PFSK-1 (cell line): ENCODE results near the gene GMPPA.

ENCODE experiments used
- FOXP2 ChIP-seq: optimal IDR thresholded peaks from 2 replicates; pipeline ENCODE3; 2011; ENCODE audit warnings: borderline replicate concordance, control low read depth, inconsistent platforms; ENCODE audit not compliant: insufficient read depth; ENCODE audit errors: extremely low read length, extremely low read depth
- POLR2AphosphoS5 ChIP-seq: IDR thresholded peaks from 2 replicates; pipeline ENCODE4 v1.6.1; 2012; ENCODE audit warnings: low read depth, mild to moderate bottlenecking, control low read depth, low read length, moderate library complexity
- REST ChIP-seq, 2 experiments: IDR thresholded peaks; 2 replicates each; pipeline versions ENCODE4 v1.6.1 to v1.8.0; 2011 to 2012; ENCODE audit warnings: low read depth in 2 of 2, low read length in 2 of 2, control low read depth in 1 of 2, inconsistent platforms in 1 of 2, mild to moderate bottlenecking in 1 of 2, moderate library complexity in 1 of 2; ENCODE audit not compliant: insufficient read depth in 1 of 2
- SIN3A ChIP-seq: IDR thresholded peaks from 2 replicates; pipeline ENCODE4 v1.6.1; 2012; ENCODE audit warnings: mild to moderate bottlenecking, low read length, moderate library complexity, borderline replicate concordance; ENCODE audit not compliant: insufficient read depth
- TAF1 ChIP-seq: IDR thresholded peaks from 2 replicates; pipeline ENCODE4 v1.6.1; 2012; ENCODE audit warnings: low read length, control low read depth, borderline replicate concordance; ENCODE audit not compliant: insufficient read depth

Gene GMPPA

GRCh38 chr2:219525533-219526232, 27.0 kb downstream of the GMPPA start:
- no peak; a peak in 1 of 4 replicates for TF ChIP-seq REST (IDR thresholded peaks at IDR 0.05; ENCODE audit: insufficient read depth in 1 of 2, low read depth in 2 of 2, low read length in 2 of 2)
- no peak for TF ChIP-seq POLR2AphosphoS5
- no peak for TF ChIP-seq SIN3A
- TF ChIP-seq FOXP2: no peak
- no peak for TF ChIP-seq TAF1

GRCh38 chr2:219526320-219527075, 27.8 kb downstream of the GMPPA start:
- TF ChIP-seq POLR2AphosphoS5: no peak

DNA sequence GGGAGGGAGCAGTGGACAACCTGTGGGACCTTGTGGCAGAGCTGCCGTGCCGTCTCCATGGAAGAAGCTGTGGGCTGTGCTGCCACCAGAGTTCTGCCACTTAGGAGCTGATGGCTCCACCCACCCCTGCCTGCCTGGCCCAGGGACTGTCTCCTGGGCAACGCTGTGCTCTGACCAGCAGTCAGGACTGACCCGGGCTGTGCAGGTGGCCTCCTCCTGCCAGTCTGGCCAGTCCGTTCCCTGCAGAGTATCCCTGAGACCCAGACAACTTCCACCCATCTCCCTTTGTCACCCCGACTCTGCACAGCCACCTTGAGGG, 28.3 kb downstream of the GMPPA start:
- TF ChIP-seq REST (IDR thresholded peaks at IDR 0.05; ENCODE audit: insufficient read depth in 1 of 2, low read depth in 2 of 2, low read length in 2 of 2) (no peak), TAF1 (no peak), POLR2AphosphoS5 (no peak), FOXP2 (no peak), SIN3A (no peak)

DNA sequence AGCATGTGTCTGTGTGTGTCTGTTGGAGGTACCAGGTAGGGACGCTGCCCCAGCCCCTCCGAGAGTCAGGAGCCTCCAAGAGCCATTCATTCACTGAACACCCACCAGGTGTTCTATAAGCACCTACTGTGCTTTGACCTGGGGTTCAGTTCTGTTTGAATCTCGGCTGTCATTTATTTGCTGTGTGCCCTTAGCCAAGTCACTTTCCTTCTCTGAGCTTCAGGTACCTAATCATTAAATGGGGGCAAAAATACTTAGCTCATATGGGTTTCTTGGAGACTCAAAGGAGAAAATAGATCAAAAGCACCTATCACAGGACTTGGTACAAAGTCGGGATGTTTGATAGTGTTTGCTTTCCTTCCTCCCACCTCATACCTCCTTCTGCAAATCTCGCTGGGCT, 28.8 kb downstream of the GMPPA start:
- TF ChIP-seq POLR2AphosphoS5: no peak
- TF ChIP-seq FOXP2: no peak
- no peak for TF ChIP-seq SIN3A
- TF ChIP-seq REST (IDR thresholded peaks at IDR 0.05; ENCODE audit: insufficient read depth in 1 of 2, low read depth in 2 of 2, low read length in 2 of 2): no peak
- no peak for TF ChIP-seq TAF1

- TF ChIP-seq FOXP2: peak; percentile 54
- no peak for TF ChIP-seq POLR2AphosphoS5
Measured at GRCh38 chr2:219530048-219530963, 31.6 kb downstream of the GMPPA start.

GRCh38 chr2:219531639-219532377, 33.1 kb downstream of the GMPPA start:
- no peak for TF ChIP-seq TAF1
- TF ChIP-seq FOXP2: no peak
- no peak for TF ChIP-seq POLR2AphosphoS5
- TF ChIP-seq REST (IDR thresholded peaks at IDR 0.05; ENCODE audit: insufficient read depth in 1 of 2, low read depth in 2 of 2, low read length in 2 of 2): no peak
- no peak for TF ChIP-seq SIN3A
